GM12874 (cell line): ENCODE results near the gene EEF1AKMT3.
A peak's percentile ranks its signal among the peaks of the same experiment; 100 is the strongest.

Source experiments
- CTCF ChIP-seq: IDR thresholded peaks from 2 replicates; pipeline ENCODE4 v1.5.1; 2011; ENCODE audit warnings: low read depth, mild to moderate bottlenecking, control low read depth, low read length, moderate library complexity; ENCODE audit not compliant: insufficient read depth

Gene EEF1AKMT3

DNA sequence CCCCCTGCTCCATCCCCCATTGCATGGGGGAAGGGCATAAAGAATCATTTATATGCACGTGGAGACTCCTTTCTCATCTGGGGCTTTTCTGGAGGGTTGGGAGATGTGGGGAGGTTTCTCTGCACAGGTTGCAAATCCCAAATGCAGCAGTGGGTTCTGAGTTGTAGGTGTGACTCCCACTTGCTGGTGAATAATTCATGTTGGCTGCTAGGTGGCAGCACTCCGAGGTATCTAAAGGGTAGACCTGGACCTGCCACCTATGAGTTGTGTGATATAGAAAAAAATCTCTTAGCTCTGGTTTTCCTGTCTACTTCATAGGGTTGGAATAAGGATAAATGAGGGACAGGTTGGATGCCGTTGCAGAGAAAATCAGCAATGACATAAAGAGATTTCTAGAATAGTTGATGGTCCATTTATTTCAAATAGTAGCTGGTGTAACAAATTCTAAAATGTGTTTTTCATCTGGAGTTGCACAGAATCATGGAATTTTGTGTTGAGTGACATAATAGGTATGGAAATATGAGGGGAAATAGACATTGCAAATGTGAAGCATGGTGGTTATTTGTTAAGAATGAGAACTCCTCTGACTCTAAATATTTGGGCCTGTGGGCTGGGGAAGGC is 12.9 kb upstream of the EEF1AKMT3 start:
- peak; percentile 55 for TF ChIP-seq CTCF

- TF ChIP-seq CTCF, result no peak
Measured at GRCh38 chr12:57760347-57760982, 11.9 kb upstream of the EEF1AKMT3 start.

DNA sequence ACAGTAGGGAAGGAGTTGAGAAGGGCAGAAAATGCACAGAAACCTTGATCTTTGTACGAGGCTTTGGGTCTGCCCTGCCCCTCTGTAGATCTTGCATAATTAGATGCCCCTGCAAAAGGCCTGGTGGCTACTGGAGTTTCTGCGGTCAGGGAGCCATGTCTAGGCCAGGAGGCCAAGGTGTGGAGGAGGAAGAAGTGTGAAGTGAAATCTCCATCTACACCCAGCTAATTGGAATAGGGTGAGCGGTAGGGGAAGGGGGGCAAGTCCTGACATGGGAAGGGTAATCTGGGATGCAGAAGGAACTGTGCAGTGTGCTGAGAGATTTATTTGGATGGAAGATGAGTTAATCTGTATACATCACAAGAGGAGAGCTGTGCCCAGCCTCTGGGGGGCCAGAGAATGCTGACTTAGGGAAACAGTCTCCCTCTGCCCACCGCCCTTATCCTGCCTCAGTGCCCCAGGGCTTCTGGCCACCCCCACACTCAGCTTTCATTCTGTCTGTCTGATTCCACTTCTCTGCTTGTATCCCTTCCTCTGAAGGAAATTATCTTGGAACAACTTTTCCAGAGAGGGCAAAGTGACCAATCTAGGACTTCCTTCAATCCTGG is 10.9 kb upstream of the EEF1AKMT3 start:
- TF ChIP-seq CTCF, result no peak

- no peak for TF ChIP-seq CTCF
Measured at GRCh38 chr12:57762463-57762862, 10.0 kb upstream of the EEF1AKMT3 start.

DNA sequence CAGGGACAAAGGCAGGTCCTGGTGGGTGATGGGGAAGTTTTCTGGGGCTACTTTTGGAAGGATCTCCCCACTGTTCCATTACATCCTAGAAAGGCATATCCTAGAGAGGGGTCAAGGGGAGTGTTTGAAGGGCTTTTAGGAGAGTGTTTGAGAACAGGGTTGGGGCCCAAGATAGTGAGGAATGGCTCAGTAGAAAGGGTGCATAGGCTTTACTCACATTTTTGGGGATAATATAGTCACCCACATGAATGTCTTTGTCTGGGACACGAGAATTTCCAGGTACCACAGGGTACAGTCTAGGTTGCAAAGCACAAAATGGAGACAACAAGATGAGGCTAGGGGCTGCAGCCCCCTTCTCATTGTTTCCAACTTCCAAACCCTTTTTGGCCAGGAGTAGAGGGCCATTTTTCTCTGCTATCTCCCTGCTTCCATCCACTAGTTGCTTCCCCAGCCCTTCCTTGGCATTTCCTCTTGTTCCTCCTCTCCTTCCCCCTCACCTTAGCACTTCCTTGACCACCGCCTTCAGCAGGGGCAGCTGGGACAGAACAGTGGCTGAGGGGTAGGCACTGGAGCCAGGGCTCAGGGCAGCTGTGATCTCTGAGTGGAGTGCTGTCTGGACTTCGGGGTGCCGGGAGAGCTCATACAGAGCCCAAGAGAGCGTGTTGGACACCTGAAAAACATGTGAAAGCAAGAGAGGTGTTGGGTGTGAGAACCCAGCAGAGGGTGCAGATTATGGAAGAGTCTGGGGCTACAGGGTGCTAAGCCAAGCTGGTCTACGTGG is 8.3 kb upstream of the EEF1AKMT3 start:
- TF ChIP-seq CTCF, result no peak

DNA sequence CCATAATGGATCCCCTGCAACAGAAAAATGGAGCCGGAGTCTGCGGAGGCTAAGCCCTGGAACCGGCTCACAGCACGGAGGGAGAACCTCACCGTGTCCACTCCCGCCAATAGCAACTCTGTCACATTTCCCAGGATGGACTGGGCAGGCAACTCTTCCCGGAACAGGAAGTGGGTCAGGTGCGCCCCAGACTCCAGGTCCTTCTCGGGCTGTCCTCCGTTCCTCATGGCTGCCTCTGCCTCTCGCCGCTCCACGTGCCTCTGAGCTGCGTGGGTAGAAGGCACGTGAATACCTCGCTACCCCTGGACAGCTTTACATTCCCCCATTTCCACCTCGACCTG is 7.8 kb upstream of the EEF1AKMT3 start:
- TF ChIP-seq CTCF, result no peak

- TF ChIP-seq CTCF, result peak; percentile 66
Measured at GRCh38 chr12:57765003-57765697, 7.3 kb upstream of the EEF1AKMT3 start.
